ENCODE data around the gene CDKAL1.

The CDKAL1 gene

DNA sequence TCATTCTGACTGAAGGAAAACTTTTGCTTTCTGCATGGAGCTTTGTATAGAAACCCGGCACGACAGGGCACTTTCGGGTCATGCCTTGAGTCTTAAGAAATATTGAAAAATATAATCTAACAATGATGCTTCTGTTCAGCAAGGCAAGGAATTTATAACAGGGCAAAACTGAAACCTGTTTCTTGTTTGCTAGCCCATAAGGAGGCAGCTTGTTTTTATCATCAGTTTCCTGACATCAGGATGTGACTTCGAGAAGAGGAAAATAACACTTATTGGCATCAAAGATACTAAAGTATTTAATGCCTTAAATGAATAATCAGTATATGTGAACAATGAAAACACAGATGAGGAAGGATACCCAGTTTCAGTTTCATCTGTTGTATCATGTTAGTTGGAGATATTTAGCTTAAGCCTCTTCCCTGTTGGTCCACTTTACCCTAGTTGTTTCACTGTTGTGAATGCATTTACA, 146.5 kb downstream of the CDKAL1 start:
- DNase-seq (ENCODE audit: low spot score), result no peak

DNA sequence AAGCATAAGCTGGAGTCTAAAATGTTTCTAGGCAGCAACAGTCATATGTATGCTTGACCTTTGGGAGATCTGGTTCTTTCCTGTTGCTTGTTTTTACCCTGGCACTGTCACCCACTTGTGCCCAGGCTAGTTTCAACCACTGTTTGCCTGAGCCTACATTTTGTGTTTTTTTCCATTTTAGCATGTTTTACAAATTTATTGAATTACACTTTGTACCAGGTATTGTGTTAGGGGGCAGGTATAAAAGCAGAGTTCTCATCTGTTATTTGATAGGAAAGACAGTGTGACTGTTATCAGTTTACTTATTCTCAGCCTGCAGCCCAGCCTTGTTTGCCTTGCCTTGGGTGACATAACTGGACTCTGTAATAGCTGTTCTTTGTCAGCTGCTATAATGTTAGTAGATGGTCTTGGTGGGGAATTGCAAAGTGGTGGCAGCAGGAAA, 147.0 kb downstream of the CDKAL1 start:
- no peak for DNase-seq (ENCODE audit: low spot score)

DNA sequence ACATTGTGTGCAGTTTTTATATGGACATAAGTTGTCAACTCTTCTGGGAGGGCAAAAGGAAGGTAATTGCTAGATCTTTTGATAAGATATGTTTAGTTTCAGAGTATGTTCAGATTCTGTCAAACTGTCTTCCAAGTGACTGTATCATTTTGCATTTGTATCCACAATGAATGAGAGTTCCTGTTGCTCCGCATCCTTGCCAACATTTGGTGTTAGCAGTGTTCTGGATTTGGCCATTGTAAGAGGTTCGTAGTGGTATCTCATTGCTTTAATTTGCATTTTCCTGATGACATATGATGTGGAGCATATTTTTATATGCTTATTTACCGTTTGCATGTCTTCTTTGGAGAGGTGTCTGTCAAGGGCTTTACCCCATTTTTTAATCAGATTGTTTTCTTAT, 150.2 kb downstream of the CDKAL1 start:
- no peak for DNase-seq (ENCODE audit: low spot score)

DNA sequence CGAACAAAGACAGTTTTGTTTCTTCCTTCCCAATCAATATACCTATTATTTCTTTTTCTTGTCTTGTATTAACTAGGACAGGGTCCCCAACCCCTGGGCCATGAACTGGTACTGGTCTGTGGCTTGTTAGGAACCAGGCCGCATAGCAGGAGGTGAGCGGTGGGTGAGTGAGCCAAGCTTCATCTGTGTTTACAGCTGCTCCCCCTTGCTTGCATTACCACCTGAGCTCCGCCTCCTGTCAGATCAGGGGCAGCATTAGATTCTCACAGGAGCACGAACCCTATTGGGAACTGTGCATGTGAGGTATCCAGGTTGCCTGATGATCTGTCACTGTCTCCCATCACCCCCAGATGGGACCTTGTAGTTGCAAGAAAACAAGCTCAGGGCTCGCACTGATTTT, 151.9 kb downstream of the CDKAL1 start:
- no peak for DNase-seq (ENCODE audit: low spot score)

DNA sequence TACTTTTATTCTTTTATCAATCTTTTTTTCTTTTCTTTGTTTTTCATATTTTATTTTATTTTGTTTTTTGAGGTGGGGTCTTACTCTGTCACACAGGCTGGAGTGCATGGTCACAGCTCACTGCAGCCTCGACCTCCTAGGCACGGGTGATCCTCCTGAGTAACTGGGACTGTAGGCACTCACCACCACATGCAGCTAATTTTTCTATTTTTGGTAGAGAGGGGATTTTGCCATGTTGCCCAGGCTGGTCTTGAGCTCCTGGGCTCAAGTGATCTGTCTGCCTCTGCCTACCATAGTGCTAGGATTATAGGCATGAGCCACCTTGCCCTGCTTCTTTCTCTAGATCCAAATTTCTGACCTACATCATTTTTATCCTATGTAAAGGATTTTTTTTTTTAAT, 153.2 kb downstream of the CDKAL1 start:
- no peak for DNase-seq (ENCODE audit: low spot score)

DNA sequence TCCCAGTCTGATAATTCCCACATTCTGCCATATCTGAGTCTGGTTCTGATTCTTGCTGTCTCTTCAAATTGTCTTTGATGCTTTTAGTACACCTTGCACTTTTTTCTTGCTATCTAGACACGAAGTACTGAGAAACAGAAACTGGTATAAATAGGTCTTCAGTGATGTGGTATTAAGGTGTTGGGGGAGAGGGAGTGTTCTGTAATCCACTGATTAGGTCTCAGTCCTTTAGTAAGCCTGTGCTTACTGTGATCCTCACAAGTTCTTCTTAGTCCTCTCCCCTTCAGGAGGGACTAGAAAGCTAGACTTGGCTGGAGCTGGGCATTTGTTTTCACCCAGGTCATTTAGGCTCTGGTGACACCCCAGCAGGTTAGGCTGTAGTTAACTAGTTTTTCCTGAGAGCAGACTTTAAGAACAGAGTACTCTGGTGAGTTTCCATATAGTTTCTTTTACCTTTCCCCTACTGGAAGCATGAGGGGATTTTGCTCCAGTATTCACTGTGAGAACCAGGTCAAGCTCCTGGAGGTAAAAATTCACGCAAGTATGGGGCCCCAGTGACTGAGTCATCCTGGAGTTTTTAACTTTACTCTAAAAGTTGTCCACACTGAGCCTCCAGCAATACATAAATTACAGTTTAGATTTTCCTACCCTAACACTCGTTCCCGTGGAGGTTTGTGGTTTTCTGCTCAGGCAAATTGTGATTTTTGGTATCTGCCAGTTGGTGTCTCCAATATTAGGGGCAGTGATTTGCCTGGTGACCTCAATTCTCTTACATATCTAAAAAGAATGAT, 154.6 kb downstream of the CDKAL1 start:
- no peak for DNase-seq (ENCODE audit: low spot score)

DNA sequence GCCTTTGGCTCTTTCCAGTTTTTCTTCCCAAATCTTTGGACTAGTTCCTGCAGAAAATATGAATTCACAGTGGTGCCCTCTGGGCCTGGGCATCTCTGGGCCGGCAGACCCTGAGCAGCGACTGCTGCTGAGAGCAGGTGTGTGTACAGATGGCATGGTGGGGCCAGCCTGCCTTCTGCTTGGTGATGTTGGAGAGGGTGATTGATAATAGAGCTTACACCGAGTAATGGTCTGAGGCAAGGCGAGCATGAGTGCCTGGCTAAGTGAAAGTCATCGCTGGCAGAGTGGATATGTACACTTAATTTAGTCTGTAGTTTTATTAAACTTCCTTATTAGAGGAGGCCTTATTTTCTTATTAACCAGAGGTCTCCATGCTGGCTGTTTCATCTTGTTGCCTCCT, 156.9 kb downstream of the CDKAL1 start:
- no peak for DNase-seq (ENCODE audit: low spot score)

DNA sequence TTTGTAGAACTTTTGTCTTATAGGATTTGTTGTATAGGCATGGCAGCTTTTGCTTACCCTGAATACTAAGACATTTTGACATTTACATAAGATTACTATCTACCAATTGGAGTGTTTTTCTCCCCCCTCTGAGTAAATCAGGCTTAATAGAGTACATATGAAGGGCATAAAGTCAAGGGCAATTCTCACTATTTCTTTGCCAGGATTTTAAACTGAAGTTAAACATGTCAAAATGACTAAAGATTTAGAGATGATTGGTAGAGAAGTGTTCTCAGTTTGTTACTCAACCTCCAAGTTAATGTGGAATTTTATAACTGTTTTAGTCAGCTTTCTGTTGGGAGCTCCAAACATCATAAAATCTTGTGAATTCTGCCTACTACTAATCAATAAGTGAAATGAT, 157.8 kb downstream of the CDKAL1 start:
- DNase-seq (ENCODE audit: low spot score), result no peak

DNA sequence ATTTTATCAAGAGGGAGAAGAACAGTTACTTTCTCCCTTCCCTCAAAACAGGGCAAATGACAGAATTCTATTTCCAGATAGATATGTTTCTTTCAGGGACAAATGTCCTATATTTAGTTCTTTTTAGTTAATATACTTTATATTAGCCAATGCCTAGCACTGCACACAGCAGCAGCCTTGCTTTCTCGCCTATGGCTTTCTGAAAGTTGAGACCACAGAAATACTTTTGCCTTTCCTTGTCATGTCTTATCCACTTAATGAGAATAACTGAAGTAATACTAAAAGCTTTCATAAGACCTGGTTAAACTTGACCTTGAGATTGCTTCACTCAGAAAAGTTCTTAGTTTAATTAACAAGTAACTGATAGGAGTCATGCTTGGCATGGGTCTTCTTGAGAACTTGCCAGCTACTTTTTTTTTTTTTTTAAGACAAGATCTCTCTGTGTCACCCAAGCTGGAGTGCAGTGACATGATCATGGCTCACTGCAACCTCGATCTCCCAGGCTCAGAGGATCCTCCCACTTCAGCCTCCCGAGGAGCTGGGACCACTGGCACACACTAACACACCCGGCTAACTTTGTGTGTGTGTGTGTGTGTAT, 159.3 kb downstream of the CDKAL1 start:
- no peak for DNase-seq (ENCODE audit: low spot score)

DNA sequence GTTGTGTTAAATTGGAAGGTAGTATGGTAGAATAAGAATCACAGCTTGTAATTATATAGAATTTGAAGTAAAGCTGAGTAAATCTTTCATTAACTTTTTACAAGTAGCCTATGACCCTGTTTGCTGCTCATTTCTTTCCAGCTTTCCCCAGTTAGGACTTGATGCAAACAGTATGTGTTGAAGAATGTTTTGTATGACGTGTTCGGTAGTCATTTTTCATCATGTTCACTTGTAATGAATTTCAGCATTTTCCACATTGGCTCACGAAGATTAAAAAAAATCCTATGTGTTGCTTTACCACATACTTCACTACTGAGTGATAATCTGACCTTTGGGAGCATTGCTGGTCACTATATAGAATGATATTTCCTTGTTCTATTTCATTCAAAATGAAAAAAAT, 162.4 kb downstream of the CDKAL1 start:
- DNase-seq (ENCODE audit: low spot score), result no peak

DNA sequence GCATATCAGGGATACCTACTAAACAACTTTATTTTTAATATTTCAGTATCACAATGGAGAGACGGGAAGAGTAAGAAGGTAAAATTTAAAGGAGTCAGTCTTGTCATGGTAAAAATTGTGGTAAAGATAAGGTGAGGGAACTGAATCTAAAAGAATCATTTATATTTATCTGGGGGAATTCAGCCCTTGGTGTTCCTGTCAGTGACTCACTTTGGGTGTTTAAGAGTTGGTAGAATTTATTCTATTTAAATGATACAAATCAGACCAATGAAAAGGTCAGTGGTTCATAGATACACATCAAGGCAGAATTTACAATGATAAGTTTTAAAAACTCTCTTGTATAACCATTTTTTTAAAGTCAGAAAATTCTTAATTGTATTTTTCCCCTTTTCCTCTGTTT, 164.4 kb downstream of the CDKAL1 start:
- DNase-seq (ENCODE audit: low spot score), result no peak

DNA sequence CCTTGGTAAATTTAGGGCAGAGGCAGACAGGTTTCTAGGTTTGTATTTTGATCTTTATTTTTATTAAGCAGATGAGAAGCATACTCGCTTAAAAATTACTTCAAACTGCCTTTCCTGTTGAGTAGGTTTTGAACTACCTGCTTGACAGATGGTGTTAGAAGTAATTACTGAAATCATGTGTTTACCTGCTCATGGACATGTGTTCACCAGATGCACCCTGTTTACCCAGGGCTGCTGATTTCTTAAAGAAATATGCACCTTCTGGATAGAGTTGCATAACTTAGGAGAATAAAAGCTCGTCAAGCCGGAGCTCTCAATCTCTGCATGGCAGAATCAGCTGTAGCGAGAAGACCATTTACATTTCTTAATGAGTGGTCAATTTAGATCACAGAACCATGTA, 165.1 kb downstream of the CDKAL1 start:
- DNase-seq (ENCODE audit: low spot score), result no peak

DNA sequence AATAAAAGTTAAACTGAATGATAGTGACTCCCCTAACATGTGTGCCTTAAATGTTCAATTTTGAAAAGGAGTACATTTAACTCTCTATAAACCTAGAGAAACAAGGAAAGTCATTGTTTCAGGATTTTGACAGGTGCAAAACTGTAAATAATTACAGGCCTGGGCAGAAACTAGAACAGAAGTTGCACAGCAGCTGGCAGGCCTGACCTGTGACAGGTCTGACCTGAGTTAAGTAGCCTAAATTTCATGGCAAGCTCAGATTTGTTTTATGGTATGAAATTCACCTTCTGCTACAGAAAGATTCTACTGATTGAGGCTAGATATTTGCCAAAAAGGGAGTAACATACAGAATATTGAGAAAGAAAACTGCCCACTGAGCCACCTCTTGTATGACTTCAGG, 166.1 kb downstream of the CDKAL1 start:
- DNase-seq (ENCODE audit: low spot score), result no peak

DNA sequence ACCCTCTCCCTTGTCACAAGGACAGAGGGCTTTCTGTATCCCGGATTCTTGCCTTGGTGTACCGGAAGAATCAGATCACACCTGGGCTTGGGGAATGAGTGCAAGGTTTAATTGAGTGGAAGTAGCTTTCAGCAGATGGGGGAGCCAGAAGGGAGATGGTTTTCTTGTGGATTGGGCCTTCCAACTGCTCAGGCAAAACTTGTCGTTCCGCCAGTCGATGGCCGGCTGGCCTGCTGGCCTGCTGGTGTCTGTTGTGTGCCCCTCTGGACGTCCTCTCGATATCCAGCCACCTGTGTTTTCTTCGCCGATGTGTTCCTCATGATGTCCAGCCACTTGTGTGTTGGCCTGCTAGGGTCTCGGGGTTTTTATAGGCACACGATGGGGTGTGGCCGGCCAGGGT, 168.1 kb downstream of the CDKAL1 start:
- no peak for DNase-seq (ENCODE audit: low spot score)

DNA sequence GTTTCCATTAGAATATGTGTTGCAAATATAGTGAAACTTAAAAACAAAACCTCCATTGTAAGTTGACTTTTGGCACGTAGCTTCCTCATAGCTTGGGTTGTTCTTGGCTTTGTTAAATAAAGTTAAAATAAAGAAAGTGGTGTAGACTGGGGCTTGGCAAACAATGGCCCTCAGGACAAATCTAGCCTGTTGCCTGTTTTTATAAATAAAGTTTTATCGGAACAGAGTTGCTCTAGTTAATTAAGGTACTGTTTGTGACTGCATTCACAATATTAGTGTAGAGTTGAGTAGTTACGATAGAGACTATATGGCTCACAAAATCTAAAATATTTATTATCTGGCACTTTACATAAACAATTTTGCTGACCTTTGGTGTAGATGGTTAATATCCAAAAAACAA, 168.8 kb downstream of the CDKAL1 start:
- no peak for DNase-seq (ENCODE audit: low spot score)

DNA sequence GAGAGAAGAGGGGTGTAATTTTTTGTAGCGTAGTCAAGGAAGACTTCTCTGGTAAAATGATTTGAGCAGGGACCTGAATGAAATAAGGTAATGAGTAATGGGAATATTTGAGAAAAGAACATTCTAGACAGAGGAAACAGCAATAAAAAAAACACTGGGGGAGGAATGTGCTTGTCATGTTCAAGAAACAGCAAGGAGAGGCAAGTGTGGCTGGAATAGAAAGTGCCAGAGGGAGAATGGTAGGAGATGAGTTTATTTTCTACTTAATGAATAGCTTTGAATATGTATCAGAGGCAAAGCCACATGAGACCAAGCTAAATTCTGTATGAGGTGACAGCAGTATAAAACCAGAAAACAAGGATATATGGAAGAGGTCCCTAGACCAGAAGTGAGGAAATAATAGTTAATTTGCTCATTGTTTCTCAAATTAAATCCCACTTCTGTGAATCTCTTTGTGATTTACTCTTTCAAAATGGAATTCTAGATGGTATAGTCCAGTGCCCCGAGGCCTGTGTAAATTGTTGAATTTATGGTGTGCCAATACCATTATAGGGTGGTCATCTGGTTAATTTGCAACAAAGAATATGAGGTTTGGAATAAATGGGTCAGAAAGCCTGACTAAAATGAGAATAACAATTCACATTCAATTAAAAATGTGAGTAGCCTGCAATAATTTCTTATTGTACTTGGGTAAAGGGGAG, 170.2 kb downstream of the CDKAL1 start:
- DNase-seq (ENCODE audit: low spot score), result no peak

DNA sequence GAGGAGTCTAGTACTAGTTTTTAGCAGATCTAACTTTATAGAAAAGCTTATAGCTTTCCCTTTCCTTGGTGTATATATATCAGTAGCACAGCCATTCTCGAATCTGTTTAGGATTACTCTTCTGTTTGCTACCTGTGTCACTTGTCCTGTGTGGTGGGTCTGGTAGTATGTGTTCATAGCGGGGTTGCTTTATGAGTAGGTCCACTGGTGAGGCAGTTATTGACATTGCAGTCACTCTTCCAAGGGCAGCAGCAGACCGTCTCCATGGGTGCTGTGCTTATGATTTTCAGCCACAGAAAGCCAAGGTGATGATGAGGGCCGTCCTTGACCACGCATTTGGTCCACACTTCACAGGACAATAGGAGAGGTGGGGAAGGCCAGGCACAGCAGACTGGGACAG, 171.5 kb downstream of the CDKAL1 start:
- DNase-seq (ENCODE audit: low spot score), result no peak

DNA sequence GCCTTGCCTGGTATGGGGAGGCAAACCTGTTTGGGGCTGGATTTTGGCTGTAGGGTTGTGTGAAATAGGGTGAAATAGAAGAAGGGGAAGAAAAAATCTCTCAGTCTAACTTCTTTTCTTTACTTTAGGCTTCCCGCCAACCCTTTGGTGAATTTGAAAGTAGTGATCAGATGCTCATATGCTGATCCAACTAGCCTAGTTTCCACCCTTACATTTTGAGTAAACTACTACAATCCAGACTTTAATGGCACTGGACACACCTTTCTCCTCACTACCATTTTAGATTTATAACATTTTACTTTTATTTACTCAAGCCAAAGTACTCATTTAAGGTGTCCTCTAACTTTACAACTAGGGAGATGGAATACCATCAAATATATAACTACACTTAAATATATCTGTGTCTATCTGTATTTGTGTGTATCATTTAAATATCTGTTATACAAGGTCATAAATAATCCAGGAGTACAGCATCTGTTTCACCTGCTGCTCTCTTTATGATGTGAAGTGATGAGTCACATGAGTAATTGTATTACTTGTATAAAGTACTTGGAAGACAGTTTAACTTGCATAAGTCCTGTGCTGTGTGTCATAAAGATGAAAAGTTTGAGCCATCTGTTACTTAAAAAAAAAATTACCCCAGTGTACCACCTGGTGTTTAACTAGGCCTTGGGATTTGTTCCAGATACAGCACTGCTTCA, 172.1 kb downstream of the CDKAL1 start:
- no peak for DNase-seq (ENCODE audit: low spot score)

DNA sequence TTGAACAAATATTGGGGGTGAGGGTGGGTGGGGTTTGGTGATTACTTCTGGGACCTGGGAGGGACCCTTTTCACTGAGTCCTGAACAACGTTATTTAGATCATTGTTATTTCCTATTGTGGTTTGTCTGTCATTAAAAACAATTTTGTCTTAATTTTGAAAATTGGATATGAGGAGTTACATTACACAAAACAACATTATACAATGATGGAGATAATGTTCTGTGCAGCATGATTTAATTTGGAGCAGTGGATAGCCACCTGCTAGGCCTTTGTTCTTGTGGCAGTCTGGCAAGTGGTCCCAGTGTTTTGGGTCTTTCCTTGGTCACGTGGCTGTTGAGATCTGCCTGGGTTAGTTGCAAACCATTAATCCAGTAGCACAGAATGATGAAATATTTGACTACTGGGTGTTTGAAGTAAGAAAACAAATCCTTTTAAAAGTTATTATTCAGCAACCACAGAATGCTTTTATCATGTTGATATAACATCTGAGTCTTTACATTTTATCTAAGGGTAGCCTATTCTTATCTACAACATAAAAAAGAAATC, 172.8 kb downstream of the CDKAL1 start:
- DNase-seq (ENCODE audit: low spot score), result no peak

DNA sequence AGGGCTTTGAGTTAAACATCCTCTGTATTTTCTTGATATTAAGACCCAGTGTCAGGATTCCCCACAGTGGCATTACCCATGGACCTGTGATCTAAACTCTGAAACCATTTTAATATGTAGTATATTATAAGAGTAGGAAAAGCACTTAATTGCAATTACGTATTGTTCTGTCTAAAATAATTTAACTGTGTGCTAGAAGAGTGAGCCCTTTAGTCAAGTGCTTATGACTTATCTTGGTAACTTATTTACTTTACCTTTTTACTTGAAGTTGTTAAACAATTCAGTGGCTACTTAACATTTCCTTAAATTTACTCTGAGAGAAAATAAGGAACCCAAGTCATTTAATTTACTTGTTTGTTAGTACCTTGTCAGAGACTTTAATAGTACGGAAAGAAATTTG, 173.6 kb downstream of the CDKAL1 start:
- no peak for DNase-seq (ENCODE audit: low spot score)

DNA sequence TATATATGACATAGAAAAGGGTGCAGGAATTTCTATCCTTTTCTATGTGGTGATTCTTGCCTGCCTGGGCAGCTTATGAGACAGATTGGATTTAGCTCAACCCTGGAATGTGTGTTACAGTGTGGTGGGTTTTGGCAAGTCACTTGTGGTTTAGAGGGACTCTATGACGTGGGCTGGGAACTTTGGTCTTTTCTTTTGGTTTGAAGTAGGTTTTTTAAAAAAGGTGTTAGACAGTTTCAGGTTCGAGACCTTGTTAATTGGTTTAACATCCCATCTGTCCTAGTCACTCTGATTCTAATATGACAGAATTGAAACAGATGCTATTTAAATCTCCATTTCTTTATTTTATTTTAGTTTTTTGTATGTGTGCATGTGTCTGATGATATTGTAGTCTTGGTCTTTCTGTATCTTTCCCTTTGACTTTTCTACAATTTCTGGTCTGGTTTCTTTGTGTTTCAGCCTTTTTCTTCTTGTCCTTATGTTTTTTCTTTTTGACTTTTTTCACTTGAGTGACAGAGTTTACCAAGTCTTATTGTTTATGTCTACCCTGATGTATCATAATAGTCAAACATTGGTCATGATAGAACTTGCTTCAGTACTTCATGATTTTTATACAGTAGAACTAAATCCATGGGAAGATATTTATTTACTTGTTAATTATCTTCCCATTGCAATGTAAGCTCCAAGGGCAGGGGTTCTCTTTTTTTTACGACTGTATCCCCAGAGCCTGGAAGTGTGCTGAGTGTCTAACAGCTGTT, 174.3 kb downstream of the CDKAL1 start:
- no peak for DNase-seq (ENCODE audit: low spot score)

DNA sequence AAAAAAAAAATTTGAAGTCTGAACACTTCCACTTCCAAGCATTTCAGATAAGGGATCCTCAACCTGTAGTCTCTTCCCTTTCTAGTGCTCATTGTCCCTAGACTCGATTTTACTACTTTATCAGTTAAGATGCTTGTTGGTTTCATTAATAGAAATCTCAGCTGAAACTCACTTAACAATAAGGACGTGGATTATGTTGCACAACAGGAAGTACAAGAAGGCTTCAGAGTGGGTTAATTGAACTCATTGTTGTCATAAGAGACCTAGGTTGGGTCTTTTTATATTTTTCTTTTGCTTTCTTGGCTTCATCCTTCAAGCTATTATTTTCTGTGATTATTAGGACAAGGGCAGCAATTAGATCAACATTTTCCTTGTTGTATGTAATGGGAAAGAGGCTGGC, 175.2 kb downstream of the CDKAL1 start:
- no peak for DNase-seq (ENCODE audit: low spot score)
